CD4-positive, alpha-beta T cell (primary cell): ENCODE data around the gene TMEM14C. TPM values are rescaled to one million over a fixed set of nuclear protein-coding genes. Genes with fewer than 3 reads are reported as not detected.

Source experiments
- ATAC-seq: fragments of 200-7000 bp; cut with Tn5 transposase; one replicate; pipeline ENCODE4 v1.10.0; 2022; ENCODE audit warnings: mild to moderate bottlenecking; ENCODE audit not compliant: poor library complexity
- CTCF ChIA-PET: fragments of 350-600 bp; sonication (Branson Sonifier 250); formaldehyde crosslinking; loops from one replicate; lab custom pipeline; 2021; ENCODE audit warnings: antibody characterized with exemption, inconsistent platforms; lab: Charles Lee
- POLR2A ChIA-PET: fragments of 350-600 bp; sonication (Branson Sonifier 250); formaldehyde crosslinking; loops from one replicate; lab custom pipeline; 2021; ENCODE audit warnings: antibody characterized with exemption, inconsistent platforms; lab: Charles Lee
- DNase-seq, 14 experiments: peaks; one replicate each; pipeline ENCODE4 v3.0.0-alpha.2; 2013 to 2020; ENCODE audit warnings: mixed read lengths in 2 of 14
- H3K27ac ChIP-seq, 2 donors: one replicate each; pipeline versions ENCODE4 v1.5.1 to v1.7.0; 2013; ENCODE audit warnings: low read length in 2 of 2, low read depth in 1 of 2, mild to moderate bottlenecking in 1 of 2
- H3K27me3 ChIP-seq, 2 experiments: 1 replicate in 1 of 2; 2 replicates in 1 of 2; pipeline versions ENCODE4 v1.6.1 to v1.7.0; 2013; ENCODE audit warnings: low read length in 2 of 2, control low read depth in 1 of 2, mild to moderate bottlenecking in 1 of 2, moderate library complexity in 1 of 2; ENCODE audit not compliant: insufficient read depth in 2 of 2, control insufficient read depth in 1 of 2
- H3K36me3 ChIP-seq: one replicate; pipeline ENCODE4 v1.6.1; 2013; ENCODE audit warnings: low read length, control low read depth; ENCODE audit not compliant: insufficient read depth
- H3K4me1 ChIP-seq: one replicate; pipeline ENCODE4 v1.6.1; 2013; ENCODE audit warnings: low read length, control low read depth; ENCODE audit not compliant: insufficient read depth
- H3K4me3 ChIP-seq: one replicate; pipeline ENCODE4 v1.5.1; 2013; ENCODE audit warnings: mild to moderate bottlenecking, low read length, moderate library complexity
- H3K9me3 ChIP-seq, 2 experiments: 1 replicate in 1 of 2; 2 replicates in 1 of 2; pipeline versions ENCODE4 v1.6.1 to v1.7.0; 2013; ENCODE audit warnings: low read length in 2 of 2, mild to moderate bottlenecking in 2 of 2, control low read depth in 1 of 2, moderate library complexity in 1 of 2; ENCODE audit not compliant: control insufficient read depth in 1 of 2, insufficient read depth in 1 of 2
- H3K27ac Mint-ChIP-seq: one replicate; pipeline ENCODE4 v1.8.0; 2020; ENCODE audit warnings: mixed read lengths
- H3K27me3 Mint-ChIP-seq: one replicate; pipeline ENCODE4 v1.8.0; 2021; ENCODE audit warnings: mixed read lengths
- H3K36me3 Mint-ChIP-seq: one replicate; pipeline ENCODE4 v1.8.0; 2021; ENCODE audit warnings: low read depth, mixed read lengths
- H3K4me1 Mint-ChIP-seq: one replicate; pipeline ENCODE4 v1.8.0; 2021; ENCODE audit warnings: low read depth, mixed read lengths
- H3K4me3 Mint-ChIP-seq: one replicate; pipeline ENCODE4 v1.8.0; 2020; ENCODE audit warnings: mild to moderate bottlenecking, mixed read lengths
- H3K9me3 Mint-ChIP-seq: one replicate; pipeline ENCODE4 v1.8.0; 2020; ENCODE audit warnings: mixed read lengths
- CTCF ChIP-seq: fragments of 200-600 bp; IDR thresholded peaks from one replicate; pipeline ENCODE4 v1.8.0; 2022; ENCODE audit warnings: antibody characterized with exemption, mild to moderate bottlenecking
- intact Hi-C, 2 experiments: fragments of 100-400 bp; cut with DNase I in 1 of 2; cut with micrococcal nuclease in 1 of 2; formaldehyde crosslinking; loops; one replicate each; pipeline versions ENCODE4 v1.15.1 to v1.9.0; 2023 to 2025; cut with DNase I, micrococcal nuclease
- total RNA-seq, 174 experiments: library from RNA in 2 of 174; stranded (reverse) in 2 of 174; gene quantifications; one replicate each; pipeline ENCODE4 v1.2.3 and lab custom pipeline; 2021 to 2026

Gene TMEM14C
- total RNA-seq, 2 experiments from 2014 or later: 14.4 to 14.6 TPM

DNA sequence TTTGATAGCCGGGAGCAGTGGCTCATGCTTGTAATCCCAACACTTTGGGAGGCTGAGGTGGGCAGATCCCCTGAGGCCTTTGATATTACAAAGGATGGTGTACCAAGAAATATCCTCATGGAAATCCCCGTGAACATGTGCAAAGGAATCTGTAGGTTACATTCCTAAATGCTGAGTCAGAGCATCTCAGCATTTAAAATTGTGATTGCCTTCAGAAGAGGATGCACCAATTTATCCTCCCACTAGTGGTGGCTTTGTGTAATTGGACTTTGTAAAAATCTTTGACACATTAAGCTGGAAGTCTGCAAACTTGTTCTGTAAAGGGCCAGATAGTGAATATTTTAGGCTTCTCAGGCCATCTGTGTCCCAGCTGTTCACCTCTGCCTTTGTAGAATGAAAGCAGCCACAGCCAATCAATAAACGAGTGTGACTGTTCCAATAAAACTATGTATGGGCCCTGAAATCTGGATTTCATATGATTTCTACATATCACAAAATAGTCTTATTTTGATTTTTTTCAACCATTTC lies 36.5 kb downstream of the TMEM14C start:
- no peak overlapping the region for H3K4me3 Mint-ChIP-seq
- Histone ChIP-seq H3K4me3 (no peak overlapping the region), H3K9me3 (no peaks in the 10 kb centered on the region), H3K27ac (no peak overlapping the region), H3K4me1 (no peaks in the 10 kb centered on the region), H3K36me3 (peaks cover 48% of the 10 kb centered on the region), H3K27me3 (no peaks in the 10 kb centered on the region)
- H3K27ac Mint-ChIP-seq: peak overlapping the region; percentile 40
- peaks cover 75% of the 10 kb centered on the region for H3K36me3 Mint-ChIP-seq
- H3K9me3 Mint-ChIP-seq: no peaks in the 10 kb centered on the region
- peak; percentile 66 for ATAC-seq
- POLR2A ChIA-PET: no interaction called here
- DNase-seq: peak in 3 of 14 experiments; percentile 36 to 55 (median 52)
- TF ChIP-seq CTCF: peak; percentile 41
- peaks cover 27% of the 10 kb centered on the region for H3K4me1 Mint-ChIP-seq
- no peaks in the 10 kb centered on the region for H3K27me3 Mint-ChIP-seq
- CTCF ChIA-PET: interaction anchor here (0.6 to 1.5 kb wide), 4 partner anchors 12 to 65 kb away, joined by 3 to 7 read pairs (median 4); partner anchors contain the start of genes C6orf52, PAK1IP1 and TMEM14B
- intact Hi-C loops: loop anchor here in 1 of 2 experiments (1.0 kb wide), 1 partner anchor 249 kb away; no protein-coding TSS in a partner anchor

DNA sequence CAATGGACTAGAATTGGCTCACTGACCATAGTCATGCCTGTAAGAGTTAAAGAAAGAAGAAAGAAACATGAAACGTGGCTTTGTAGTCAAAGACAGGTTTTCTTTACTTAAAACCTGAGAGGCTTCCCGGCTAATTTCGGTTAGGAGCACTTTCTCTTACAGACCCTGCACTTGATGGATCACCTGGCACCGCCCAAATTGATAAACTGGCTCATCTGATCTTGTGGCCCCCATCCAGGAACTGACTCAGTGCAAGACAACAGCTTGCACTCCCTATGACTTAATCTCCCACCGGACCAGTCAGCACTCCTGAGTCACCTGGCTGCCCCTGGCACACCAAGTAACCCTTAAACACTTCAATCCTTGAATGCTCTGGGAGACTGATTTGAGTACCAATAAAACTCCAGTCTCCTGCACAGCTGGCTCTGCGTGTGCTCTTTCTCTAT lies 37.0 kb downstream of the TMEM14C start:
- peaks cover 43% of the 10 kb centered on the region for H3K36me3 ChIP-seq
- no peak overlapping the region for H3K27ac ChIP-seq
- Mint-ChIP-seq H3K9me3 (no peaks in the 10 kb centered on the region), H3K4me3 (no peak overlapping the region), H3K36me3 (peaks cover 70% of the 10 kb centered on the region), H3K27me3 (no peaks in the 10 kb centered on the region), H3K4me1 (peaks cover 22% of the 10 kb centered on the region), H3K27ac (peak overlapping the region; percentile 40)
- H3K4me3 ChIP-seq: no peak overlapping the region
- H3K4me1 ChIP-seq: no peaks in the 10 kb centered on the region
- no peak for DNase-seq
- intact Hi-C loops: loop anchor here in 1 of 2 experiments (1.0 kb wide), 1 partner anchor 250 kb away; no protein-coding TSS in a partner anchor
- H3K27me3 ChIP-seq: no peaks in the 10 kb centered on the region
- CTCF ChIA-PET: interaction anchor here (0.6 to 1.5 kb wide), 3 partner anchors 12 to 65 kb away, joined by 3 to 7 read pairs (median 3); partner anchors contain the start of genes C6orf52, PAK1IP1 and TMEM14B
- H3K9me3 ChIP-seq: no peaks in the 10 kb centered on the region
- ATAC-seq: no peak
- POLR2A ChIA-PET: no interaction called here
- TF ChIP-seq CTCF: no peak

- ATAC-seq (no peak), DNase-seq (no peak)
- intact Hi-C loops: no loop called here
- no peak for TF ChIP-seq CTCF
- Histone ChIP-seq H3K27me3 (no peaks in the 10 kb centered on the region), H3K4me3 (no peak overlapping the region), H3K27ac (no peak overlapping the region), H3K4me1 (no peaks in the 10 kb centered on the region), H3K36me3 (peaks cover 18% of the 10 kb centered on the region), H3K9me3 (no peaks in the 10 kb centered on the region)
- Mint-ChIP-seq H3K27ac (no peak overlapping the region), H3K4me1 (peaks cover 17% of the 10 kb centered on the region), H3K27me3 (no peaks in the 10 kb centered on the region), H3K4me3 (no peak overlapping the region), H3K36me3 (peaks cover 51% of the 10 kb centered on the region), H3K9me3 (no peaks in the 10 kb centered on the region)
- CTCF ChIA-PET: no interaction called here
- POLR2A ChIA-PET: no interaction called here
These were observed 40.1 kb downstream of the TMEM14C start for GRCh38 chr6:10763006-10763405.
